Measurements from ENCODE around the gene NEK7.
"Not testable (repeated sequence)": the region's sequence is repeated elsewhere in the genome, so short reads cannot be mapped to it uniquely, and the experiment has no call there.

NEK7 gene

DNA sequence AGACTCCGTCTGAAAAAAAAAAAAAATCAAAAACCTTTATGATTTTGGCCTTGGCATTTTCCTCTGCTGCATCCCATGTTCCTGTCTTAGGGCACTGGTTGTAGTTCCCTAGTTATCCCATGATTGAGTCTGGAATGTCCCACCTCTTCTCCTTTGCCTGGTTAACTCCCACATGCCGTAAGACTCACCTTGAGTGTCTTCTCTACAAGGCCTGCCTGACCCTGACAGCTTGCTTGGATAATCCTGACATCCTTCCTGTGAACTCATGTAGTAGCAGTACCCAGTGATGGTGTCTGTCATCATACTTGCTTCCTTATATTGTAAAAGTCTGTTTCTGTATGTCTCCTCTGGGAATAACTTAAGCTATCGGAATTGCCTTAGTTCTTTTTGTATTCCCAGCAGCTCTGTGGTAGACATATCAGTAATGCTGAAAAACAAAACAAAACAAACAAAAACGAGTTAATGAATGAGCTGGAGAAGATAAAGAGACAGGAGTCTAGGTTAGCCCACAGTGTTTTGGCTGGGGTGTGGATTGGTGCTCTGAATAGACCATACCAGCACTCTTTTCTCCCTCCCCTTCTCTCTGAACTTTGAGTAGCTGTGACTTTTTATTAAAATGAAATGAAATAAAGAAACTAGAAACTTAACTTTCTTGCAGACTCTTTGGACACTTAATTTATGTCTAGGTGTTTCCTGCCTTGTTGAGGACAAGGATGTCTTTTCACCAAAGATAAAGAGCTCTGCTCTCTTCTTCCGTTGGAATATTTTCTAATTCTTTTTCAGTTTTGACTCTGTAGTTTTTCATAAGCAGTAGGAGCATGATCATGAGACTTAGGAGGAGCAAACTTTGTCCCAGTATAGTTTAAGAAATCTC lies 15.1 kb downstream of the NEK7 start:
- DNase-seq (ENCODE audit: low read depth): no peak

DNA sequence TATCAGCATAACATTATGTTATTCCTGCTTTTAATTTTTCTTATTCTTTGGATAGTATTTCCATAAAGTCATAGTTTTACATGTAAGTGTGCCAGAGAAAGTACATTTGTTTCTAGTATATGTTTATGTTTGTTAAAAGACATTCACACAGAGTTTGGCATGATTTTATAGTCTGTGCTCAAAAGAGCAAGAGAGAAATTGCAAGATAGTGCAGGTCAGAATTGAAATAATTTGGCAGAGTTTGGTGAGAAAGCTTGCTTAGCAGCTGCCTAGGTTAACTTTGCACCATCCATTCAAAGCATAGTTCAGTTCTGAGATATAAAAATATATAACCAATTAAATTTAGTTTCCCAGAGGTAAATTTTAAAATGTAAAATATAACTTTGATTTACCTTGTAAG lies 17.0 kb downstream of the NEK7 start:
- DNase-seq (ENCODE audit: low read depth): no peak

DNA sequence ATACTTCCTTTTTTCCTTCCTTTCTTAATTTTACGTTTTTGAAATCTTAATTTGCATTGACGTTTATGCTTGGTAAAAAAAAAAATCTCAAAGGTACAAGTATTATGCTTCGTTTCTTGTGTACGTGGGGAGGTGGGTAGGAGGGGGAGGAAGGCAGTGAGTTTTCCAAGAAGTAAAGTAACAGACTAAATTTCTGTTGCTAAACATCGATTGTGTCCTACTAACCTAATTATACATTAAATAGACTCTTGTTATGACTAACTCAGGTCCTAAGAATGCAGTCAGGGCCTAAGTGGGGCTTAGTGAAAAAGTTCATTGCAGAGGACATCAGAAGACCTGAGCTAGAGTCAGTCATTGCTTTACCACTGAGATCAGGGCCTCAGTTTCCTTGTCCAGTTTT lies 17.5 kb downstream of the NEK7 start:
- DNase-seq (ENCODE audit: low read depth): peak; percentile 75

DNA sequence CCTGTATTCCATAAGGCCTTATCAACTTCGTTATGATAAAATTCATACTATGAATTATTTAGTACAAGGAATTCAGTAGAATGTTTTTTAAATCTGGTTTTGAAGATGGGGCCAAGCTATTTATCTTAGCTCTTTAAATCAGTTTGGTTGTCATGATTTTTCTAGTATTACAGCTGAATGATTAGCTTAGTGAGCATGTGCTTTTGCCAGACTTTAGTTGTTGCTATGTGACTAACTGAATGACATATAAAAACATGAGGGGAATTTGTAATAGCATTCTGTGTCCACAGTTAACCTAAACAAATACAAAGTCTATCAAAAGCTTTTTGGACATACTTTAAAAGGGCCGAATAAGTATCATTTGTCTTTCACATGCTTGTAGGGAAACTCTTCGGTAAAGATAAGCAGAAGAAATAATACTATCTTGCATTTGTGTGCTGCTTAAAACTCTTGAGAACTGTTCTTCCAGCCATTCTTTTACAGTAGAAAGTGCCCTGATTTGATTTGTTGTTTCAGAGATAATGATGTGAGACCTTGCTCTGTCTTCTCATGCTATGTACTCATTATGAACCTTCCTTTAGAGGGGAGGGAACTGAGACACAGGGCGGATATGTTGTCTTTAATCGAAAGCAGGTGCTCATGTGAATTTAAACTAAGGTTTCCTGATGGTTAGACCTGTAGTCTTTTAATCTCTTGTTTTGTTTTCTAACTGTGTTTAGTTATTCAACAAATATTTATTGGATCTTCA lies 18.8 kb downstream of the NEK7 start:
- peak; percentile 83 for DNase-seq (ENCODE audit: low read depth)

DNA sequence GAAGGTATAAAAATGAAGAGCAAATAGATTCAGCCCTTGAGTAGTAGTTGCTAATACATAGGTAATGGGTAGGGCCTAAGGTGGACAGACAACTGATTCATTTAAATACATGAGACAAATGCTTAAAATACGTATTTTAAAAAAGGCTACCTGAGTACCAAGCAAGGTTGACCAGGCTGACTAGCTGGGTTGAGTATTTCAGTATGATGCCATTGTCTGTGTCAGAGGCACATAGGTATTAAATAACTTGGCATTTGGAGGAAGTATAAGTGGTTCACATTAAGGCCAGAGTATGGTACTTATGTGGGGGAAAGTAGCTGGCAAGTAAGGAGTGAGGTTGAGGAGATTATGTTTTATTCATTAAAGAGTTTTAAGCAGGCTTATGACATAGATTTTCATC lies 19.4 kb downstream of the NEK7 start:
- DNase-seq (ENCODE audit: low read depth): no peak

DNA sequence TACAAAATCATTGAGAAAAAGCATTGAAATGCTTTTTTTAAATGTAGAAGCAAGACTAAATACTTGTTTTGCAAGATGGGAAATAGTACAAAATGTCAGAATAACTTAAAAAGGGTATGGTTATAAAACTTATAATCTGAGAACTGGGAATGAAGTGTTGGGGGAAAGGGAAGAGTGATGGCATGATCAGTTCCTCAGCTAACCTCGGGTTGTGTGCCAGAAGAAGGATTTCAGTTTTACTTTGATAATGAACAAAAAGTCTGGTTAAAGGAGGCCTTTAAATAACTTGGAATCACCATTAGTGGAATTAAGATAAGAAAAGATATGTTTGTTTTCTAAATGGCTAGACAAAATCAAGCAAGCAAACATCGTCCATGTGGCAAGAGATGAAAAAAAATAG lies 20.7 kb downstream of the NEK7 start:
- no peak for DNase-seq (ENCODE audit: low read depth)

DNA sequence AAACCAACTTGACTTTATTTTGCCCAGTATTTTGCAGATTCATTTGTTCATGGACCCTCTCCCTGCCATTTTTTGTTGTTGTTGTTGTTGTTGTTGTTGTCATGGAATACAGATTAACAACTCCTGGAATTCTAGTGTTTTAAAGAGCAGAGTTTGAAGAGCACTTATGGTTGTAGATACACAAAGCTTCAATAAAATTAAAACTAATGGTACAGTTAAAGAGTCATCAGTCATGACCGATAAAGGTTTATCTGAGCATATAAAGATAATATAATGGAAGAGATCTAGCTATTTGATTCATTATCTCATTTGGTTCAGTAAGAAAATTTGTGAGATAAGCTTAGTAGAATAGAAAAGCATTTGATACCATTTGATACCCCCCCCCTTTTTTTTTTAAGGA lies 21.8 kb downstream of the NEK7 start:
- DNase-seq (ENCODE audit: low read depth): no peak

DNA sequence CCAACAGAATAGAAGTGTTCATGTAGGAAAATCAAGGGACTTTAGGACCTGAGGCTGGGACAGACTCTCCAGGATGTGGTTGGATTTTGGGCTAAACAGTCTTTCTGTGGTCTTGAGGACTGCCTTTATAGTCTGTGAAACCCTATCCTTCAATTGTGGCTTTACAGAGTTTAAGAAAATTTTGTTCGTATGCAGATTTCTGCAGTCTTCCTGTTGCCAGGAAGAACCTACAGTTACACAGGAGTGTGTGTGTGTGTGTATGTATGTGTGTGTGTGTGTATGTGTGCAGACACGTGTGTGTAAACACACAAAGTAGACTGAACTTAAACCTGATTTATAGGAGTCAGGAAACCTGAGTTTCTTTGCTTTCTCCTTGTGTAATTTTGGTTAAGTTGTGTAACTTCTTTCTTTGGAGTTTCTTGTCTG lies 22.8 kb downstream of the NEK7 start:
- DNase-seq (ENCODE audit: low read depth): peak; percentile 61

DNA sequence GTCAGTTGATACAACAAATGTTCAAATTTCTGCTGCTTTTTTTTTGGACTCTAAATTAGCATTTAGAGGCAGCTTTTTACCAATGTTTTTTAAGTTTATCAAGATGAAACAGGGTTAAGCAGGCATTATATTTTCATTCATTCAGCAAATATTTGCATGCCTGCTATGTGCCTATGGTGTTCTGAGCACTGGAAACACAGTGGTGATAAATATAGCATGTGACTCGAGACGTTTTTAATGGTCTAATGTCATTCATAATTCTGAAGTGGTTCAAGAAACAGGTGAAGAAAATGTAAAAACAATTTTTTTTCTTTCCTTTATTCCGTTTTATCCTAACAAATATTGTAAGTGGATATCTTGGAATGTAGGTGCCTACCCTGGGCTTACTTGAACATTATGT lies 26.8 kb downstream of the NEK7 start:
- no peak for DNase-seq (ENCODE audit: low read depth)

DNA sequence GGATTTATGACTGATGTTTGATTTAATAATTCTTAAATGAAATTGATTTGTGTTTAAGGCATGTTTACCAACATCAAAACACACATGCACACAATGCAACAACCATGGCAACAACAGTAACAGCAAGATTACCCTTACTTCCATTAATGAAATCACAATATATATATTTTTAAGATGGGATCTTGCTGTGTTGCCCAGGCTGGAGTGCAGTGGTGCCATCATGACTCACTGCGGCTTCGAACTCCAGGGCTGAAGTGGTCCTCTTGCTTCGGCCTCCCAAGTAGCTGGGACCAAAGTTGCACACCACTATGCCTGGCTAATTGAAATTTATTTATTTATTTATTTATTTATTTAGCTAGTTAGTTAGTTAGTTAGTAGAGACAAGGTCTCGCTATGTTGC lies 27.7 kb downstream of the NEK7 start:
- DNase-seq (ENCODE audit: low read depth): no peak

DNA sequence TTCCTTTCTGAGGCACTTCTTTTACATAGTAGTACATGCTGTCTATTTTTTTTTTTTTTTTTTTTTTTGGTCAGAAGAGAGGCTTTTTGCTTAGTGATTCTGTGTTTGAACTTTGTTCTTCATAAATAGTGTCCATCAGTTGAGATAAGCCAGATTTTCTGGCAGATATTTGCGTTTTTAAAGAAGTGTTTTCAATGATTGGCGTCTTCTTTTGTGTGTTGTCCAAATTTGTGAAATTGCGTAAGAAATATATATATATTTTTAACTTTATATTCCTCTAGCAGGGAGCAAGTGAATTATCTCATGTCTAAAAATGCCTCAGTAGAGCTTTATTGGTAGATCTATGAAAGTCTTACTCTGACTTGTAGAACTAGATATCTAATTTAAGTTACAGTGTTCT lies 28.3 kb downstream of the NEK7 start:
- no peak for DNase-seq (ENCODE audit: low read depth)

DNA sequence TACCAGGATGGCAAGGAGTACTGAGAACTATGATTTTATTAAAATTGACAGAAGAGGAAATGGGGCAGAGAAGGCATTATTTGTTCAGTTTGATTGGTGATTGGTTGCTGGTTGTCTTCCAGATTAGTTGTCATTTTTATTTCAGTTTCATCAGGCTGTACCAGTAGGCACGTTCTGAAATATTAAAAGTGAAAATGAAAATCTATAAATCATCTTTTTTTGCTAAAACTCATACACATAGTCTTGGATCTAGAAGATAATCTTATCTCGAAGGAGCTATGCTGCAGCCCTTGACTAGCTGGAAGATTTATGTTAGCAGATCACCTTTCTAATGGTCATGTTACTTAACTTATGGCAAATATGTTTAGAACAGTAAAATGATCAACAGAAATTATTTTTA lies 29.0 kb downstream of the NEK7 start:
- no peak for DNase-seq (ENCODE audit: low read depth)

DNA sequence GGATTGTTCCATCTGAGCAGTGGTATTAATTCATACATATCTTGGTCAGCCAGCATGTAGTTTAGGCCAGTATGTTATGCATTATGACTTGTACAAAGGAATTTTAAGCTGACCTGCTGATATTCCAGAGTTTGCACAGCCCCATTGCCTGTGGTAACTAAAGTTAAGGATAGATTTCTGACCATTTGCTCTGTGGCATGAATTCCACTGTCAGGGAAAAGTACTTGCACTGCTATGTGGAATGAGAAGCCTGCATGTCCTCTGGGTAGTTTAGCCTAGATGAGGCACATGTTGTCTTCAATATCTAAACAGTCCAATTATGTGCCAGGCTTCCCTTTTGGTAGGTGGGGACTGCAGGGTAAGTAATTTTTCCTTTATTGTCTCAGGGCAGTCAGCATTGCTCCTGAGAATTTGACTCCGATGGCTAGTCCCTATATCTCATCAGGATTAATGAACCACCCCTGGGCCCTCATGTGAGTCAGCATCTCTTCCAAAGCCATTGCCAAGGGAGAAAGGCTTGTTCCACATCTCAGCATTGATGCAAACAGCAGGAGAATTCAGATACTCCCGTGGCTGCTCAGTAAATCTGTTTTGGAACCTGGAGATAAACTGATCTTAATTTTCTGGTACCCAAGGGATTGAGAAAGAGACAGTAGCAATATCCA lies 30.2 kb downstream of the NEK7 start:
- DNase-seq (ENCODE audit: low read depth): no peak

DNA sequence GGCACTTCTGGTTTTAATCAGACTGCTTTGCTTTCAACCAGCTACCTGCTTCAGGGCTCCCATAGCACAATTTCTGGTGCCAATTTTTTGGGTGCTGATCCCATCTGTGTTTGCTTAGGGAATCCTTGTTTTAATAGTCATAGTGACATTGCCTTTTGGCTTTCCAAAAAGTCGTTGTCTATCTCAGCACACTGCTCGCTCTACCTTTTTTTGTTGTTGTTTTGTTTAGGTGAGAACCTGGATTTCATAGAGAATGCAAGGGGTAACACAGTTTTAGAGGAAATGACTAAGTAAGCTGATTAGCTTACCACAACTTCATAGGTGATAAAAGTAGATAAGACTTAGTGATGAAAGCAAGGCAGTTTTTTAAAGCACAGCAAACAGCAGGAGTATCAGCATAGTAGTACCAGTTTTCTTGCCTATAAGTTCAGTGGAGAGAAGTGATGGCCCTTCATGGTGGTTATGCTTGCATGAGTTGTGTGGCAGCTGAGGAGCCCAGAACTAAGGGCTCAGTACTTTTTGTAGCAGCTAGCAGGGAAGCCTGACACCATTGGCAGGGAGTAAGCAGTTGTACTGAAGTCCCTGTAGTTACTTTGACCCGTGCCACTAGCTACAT lies 31.3 kb downstream of the NEK7 start:
- no peak for DNase-seq (ENCODE audit: low read depth)

DNA sequence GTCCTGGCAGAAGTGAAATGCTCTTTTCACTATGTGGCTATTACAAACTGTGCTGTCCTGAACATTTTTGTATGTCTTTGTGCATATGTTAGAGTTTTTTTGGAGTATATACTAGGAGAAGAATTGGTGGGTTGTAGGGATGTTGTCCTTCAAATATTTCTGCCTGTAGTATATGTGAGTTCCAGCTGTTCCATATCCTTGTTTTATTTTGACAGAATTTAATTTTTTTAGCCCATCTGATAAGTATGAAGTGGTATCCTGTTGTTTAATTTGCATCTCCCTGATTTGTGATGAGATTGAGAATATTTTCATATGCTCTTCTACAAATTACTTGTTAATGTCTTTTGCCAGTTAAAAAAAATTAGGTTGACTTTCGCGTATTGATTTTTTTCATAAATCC lies 34.3 kb downstream of the NEK7 start:
- DNase-seq (ENCODE audit: low read depth): no peak

DNA sequence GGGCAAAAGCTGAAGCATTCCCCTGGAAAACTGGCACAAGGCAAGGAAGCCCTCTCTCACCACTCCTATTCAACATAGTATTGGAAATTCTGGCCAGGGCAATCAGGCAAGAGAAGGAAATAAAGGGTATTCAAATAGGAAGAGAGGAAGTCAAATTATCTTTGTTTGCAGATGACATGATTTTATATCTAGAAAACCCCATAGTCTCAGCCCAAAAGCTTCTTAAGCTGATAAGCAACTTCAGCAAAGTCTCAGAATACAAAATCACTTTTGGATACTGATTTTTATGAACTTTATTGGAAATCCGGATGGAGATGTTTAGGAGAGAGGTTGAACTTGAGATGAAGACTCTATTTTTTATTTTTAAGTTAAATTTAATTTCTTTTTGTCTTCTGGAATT lies 37.1 kb downstream of the NEK7 start:
- DNase-seq (ENCODE audit: low read depth): not testable (repeated sequence)

DNA sequence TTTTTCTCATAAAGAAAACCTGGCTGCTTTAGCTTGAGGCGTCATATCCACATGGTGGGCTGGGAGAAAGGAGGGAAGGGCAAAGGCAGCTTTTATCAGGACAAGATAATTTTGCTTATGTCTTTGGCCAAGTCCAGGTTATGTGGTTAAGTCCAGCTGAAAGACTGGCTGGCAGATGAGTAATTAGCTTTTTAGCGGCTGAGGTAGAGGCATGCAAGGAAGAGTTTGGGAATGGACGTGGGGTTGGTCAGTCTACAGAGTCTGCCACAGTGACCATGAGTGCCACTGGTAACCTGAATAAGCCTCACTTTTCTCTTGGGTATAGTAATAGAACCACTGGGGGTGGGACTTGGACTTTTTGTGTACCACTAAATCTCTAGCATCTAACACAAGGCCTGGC lies 39.8 kb downstream of the NEK7 start:
- DNase-seq (ENCODE audit: low read depth): no peak

DNA sequence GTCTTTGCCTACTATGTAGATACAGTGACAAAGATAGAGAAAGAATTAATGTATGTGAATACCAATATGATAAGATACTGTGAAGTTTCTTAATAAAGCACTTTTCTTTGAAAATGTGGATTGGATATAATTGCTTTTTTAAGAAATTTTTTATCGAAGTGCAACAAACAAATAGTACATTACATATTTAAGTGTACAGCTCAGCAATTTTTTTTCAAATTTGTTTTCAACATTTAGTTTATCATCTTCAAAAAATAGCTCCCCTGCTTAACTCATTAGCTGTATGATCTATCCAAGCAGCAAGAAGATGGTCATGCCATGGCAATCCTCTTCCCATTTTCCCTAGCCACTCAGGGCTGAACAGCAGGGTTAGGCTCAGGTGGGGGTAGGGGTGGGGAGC lies 40.5 kb downstream of the NEK7 start:
- no peak for DNase-seq (ENCODE audit: low read depth)

DNA sequence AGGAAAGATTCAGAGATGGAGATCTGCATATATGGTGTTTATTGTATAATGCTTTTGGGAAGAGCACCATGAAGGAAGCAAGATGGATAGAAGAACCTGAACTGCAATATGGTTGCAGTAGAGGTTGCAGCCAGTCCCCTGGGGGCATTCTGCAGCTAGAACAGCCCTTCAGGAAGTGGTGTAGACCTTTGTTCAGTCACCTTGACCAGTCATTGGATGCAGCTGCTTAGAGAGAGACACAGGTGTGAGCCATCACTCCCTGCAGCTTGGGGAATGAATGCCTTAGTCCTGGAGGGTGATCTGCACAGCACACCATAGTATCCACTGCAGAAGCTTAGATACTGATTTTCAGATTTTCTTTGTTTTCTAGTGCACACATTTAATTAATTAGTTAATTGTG lies 42.3 kb downstream of the NEK7 start:
- no peak for DNase-seq (ENCODE audit: low read depth)

DNA sequence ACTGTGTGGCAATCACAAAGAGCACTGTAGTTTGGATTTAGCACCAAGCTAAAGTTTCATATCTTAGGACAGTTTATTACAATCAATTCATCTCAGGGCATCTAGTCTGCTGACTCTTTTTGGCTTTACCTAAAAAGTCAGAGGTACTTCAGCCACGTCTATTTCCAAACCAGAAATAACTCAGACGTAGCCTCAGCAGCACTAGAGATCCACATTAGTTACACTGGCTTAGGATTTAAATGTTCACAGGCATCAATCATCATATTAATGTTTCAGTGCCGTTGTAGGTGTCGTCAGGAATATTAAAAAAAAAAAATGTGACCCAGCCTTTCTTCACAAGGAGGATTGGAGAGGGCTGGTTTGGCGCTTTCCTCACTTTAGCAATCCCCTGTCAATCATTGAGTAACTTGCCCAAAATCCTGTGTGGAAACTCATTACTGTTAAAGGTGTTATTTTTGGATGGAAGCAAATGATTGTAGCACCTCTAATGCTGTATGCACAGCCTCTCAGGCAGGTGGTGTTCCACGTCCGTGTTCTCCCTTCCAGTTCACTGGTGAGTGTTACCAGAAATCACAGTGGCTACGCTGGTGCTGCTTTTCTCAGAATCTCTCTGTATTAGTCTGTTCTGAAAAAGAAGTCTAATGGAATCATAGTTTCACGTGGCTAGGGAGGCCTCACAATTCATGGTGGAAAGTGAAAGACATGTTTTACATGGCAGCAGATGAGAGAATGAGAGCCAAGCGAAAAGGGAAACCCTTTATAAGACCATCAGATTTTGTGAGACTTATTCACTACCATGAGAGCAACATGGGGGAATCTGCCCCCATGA lies 45.4 kb downstream of the NEK7 start:
- no peak for DNase-seq (ENCODE audit: low read depth)

DNA sequence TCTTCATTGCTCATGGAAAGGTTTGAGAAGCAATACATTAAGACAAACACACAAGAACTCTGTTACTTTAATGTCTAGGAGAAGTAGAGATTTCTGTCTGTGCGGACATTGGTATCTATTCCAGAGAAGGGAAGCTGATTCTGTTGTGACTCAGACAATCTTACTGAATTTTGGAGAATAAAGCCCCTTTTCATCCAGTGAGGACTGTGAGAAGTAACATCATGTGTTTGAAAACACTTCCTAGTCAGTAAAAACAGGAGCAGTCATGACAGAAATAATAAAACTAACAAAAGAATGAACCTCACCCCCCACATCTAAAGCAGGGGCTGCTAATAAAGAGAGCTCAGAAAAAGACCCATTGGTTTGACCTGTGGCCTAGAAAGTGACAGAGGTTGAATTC lies 46.6 kb downstream of the NEK7 start:
- DNase-seq (ENCODE audit: low read depth): peak; percentile 27

Measured in iris pigment epithelial cell (primary cell).